Endothelial cell of umbilical vein (primary cell): ENCODE measurements around the gene S100A5. TPM values are rescaled to one million over a fixed set of nuclear protein-coding genes. Genes with fewer than 3 reads are reported as not detected.

Source experiments
- BruUV-seq: library from RNA; stranded (reverse); fragments of 400-500 nt; replicated peaks from 2 replicates; lab custom pipeline; 2021; lab: Mats Ljungman, UMichigan
- CTCF ChIA-PET: fragments of 300-600, 350-600 bp; sonication (Branson Sonifier 250); formaldehyde crosslinking; loops from one replicate; lab custom pipeline; 2021; ENCODE audit warnings: antibody characterized with exemption, inconsistent platforms; lab: Charles Lee
- POLR2A ChIA-PET: fragments of 300-600, 350-600 bp; sonication (Branson Sonifier 250); formaldehyde crosslinking; loops from one replicate; lab custom pipeline; 2021; ENCODE audit warnings: antibody characterized with exemption, inconsistent platforms; lab: Charles Lee
- DNase-seq: peaks from one replicate; pipeline ENCODE4 v3.0.0-alpha.2; 2011; ENCODE audit warnings: low read depth, low spot score
- FAIRE-seq: peaks from 2 replicates; lab custom pipeline; 2011; peaks lifted over from hg19 to GRCh38; lab: Jason Lieb, UNC
- H2AFZ ChIP-seq: 2 replicates; pipeline ENCODE4 v1.6.0; 2012; ENCODE audit warnings: low read depth, low read length, control low read depth, inconsistent platforms
- H3K27ac ChIP-seq: 2 replicates; pipeline ENCODE4 v1.5.1; 2011; ENCODE audit warnings: low read depth, mild to moderate bottlenecking, control low read depth, low read length, moderate library complexity; ENCODE audit not compliant: insufficient read depth
- H3K27me3 ChIP-seq, 2 experiments: 2 replicates each; pipeline versions ENCODE4 v1.6.0 to v1.6.1; 2011; ENCODE audit warnings: low read length in 2 of 2, mixed read lengths in 1 of 2; ENCODE audit not compliant: control insufficient read depth in 2 of 2, insufficient read depth in 2 of 2
- H3K36me3 ChIP-seq, 2 experiments: 2 replicates in 1 of 2; 3 replicates in 1 of 2; pipeline ENCODE4 v1.5.1; 2011; ENCODE audit warnings: low read length in 2 of 2, mild to moderate bottlenecking in 1 of 2, moderate library complexity in 1 of 2; ENCODE audit not compliant: control insufficient read depth in 2 of 2, insufficient read depth in 2 of 2; ENCODE audit errors: extremely low read depth in 1 of 2
- H3K4me1 ChIP-seq: 3 replicates; pipeline ENCODE4 v1.5.1; 2011; ENCODE audit warnings: mild to moderate bottlenecking, low read length; ENCODE audit not compliant: control insufficient read depth, insufficient read depth; ENCODE audit errors: extremely low read depth
- H3K4me2 ChIP-seq: 2 replicates; pipeline ENCODE4 v1.6.1; 2011; ENCODE audit warnings: low read length, control low read depth, mixed read lengths; ENCODE audit not compliant: insufficient read depth
- H3K4me3 ChIP-seq, 3 experiments: fragments of 200-600 bp in 1 of 3; sonication (generic), shearing (Covaris generic) in 1 of 3; replicated peaks in 1 of 3; 2 replicates each; pipeline ENCODE4 v1.5.1; 2011 to 2016; ENCODE audit warnings: control low read depth in 3 of 3, low read length in 3 of 3, mild to moderate bottlenecking in 2 of 3, inconsistent platforms in 1 of 3, low read depth in 1 of 3, moderate library complexity in 1 of 3; ENCODE audit not compliant: insufficient read depth in 1 of 3
- H3K79me2 ChIP-seq: 2 replicates; pipeline ENCODE4 v1.6.0; 2012; ENCODE audit warnings: low read length, inconsistent platforms; ENCODE audit not compliant: control insufficient read depth, insufficient read depth
- H3K9ac ChIP-seq: replicated peaks from 2 replicates; pipeline ENCODE3; 2011; ENCODE audit warnings: low read length, control low read depth; ENCODE audit not compliant: insufficient read depth; ENCODE audit errors: extremely low read depth
- H3K9me1 ChIP-seq: replicated peaks from 3 replicates; pipeline ENCODE4 v1.6.0; 2011; ENCODE audit warnings: mild to moderate bottlenecking, low read length; ENCODE audit not compliant: control insufficient read depth, insufficient read depth; ENCODE audit errors: extremely low read depth
- H3K9me3 ChIP-seq: replicated peaks from 2 replicates; pipeline ENCODE4 v1.5.1; 2012; ENCODE audit warnings: low read length, inconsistent platforms; ENCODE audit not compliant: control insufficient read depth, insufficient read depth
- H4K20me1 ChIP-seq: replicated peaks from 2 replicates; pipeline ENCODE3; 2011; ENCODE audit warnings: mild to moderate bottlenecking, low read length; ENCODE audit not compliant: control insufficient read depth, insufficient read depth; ENCODE audit errors: extremely low read depth
- CTCF ChIP-seq, 2 donors: IDR thresholded peaks; 1 replicate in 1 of 2; 2 replicates in 1 of 2; pipeline ENCODE4 v1.5.1; 2011; ENCODE audit warnings: low read length in 2 of 2, mild to moderate bottlenecking in 2 of 2, moderate library complexity in 2 of 2, control low read depth in 1 of 2, inconsistent platforms in 1 of 2, low read depth in 1 of 2; ENCODE audit not compliant: insufficient read depth in 1 of 2; ENCODE audit errors: extremely low read depth in 1 of 2
- GATA2 ChIP-seq: IDR thresholded peaks from 2 replicates; pipeline ENCODE4 v1.7.0; 2011; ENCODE audit warnings: low read depth, mild to moderate bottlenecking, moderate library complexity, mixed read lengths, low read length; ENCODE audit not compliant: insufficient read length, insufficient read depth
- JUN ChIP-seq: IDR thresholded peaks from 2 replicates; pipeline ENCODE4 v1.6.1; 2011; ENCODE audit warnings: borderline replicate concordance, low read depth; ENCODE audit not compliant: insufficient read length, insufficient read depth
- MAX ChIP-seq: IDR thresholded peaks from 2 replicates; pipeline ENCODE4 v1.6.1; 2011; ENCODE audit not compliant: insufficient read depth, insufficient read length
- MYC ChIP-seq: IDR thresholded peaks from one replicate; pipeline ENCODE4 v1.6.1; 2011; ENCODE audit warnings: mild to moderate bottlenecking, low read depth, low read length
- POLR2A ChIP-seq: IDR thresholded peaks from 2 replicates; pipeline ENCODE4 v1.6.1; 2012; ENCODE audit warnings: low read depth, mild to moderate bottlenecking, control low read depth, low read length
- dilution Hi-C: fragments of 300-500 bp; cut with MboI; formaldehyde crosslinking; loops from one replicate; pipeline ENCODE4 v1.15.0; 2019; ENCODE audit warnings: low sequenced_read_pairs; ENCODE audit not compliant: extremely low pct_ligation_motif_present
- intact Hi-C: fragments of 100-400 bp; cut with micrococcal nuclease; formaldehyde crosslinking; loops from one replicate; pipeline ENCODE4 v1.10.0; 2022
- polyA plus RNA-seq, 4 experiments: library from polyadenylated mRNA; depleted of rRNA in 3 of 4; stranded (reverse) in 3 of 4; unstranded in 1 of 4; fragments of >200 nt; gene quantifications; 2 replicates each; pipeline versions ENCODE4 v1.2.1 to v1.2.3, GENCODE V29; 2011 to 2012; ENCODE audit warnings: missing spikeins in 1 of 4
- total RNA-seq: library from RNA; stranded (reverse); gene quantifications from 2 replicates; pipeline ENCODE4 v1.2.3, GENCODE V29; 2021

S100A5 gene
- total and polyA plus RNA-seq, 2 donors (not counting 3 experiments of a cell fraction or from before 2014, with no cell fraction given): not detected

GRCh38 chr1:153509729-153510354 is 30.9 kb downstream of the S100A5 start:
- Histone ChIP-seq H3K79me2 (no peaks in the 10 kb centered on the region), H3K9me3 (no peaks in the 10 kb centered on the region), H3K36me3 (no peaks in the 10 kb centered on the region), H3K4me3 (no peak overlapping the region), H3K9ac (no peak overlapping the region), H3K9me1 (no peaks in the 10 kb centered on the region), H3K27me3 (no peaks in the 10 kb centered on the region), H2AFZ (no peak overlapping the region), H3K27ac (no peak overlapping the region), H3K4me1 (no peaks in the 10 kb centered on the region), H4K20me1 (no peaks in the 10 kb centered on the region), H3K4me2 (no peak overlapping the region)
- intact Hi-C loops (loop anchor here (1.0 to 2.0 kb wide), 2 partner anchors 239 to 263 kb away; no protein-coding TSS in a partner anchor), dilution Hi-C loops (no loop called here)
- no peak for TF ChIP-seq GATA2
- peak; percentile 74 to 76 for TF ChIP-seq CTCF (IDR thresholded peaks at IDR 0.05; ENCODE audit: extremely low read depth in 1 of 2, insufficient read depth in 1 of 2, low read depth in 1 of 2, low read length in 2 of 2)
- POLR2A ChIA-PET: no interaction called here
- FAIRE-seq (peak; percentile 87), DNase-seq (peak; percentile 27)
- CTCF ChIA-PET: interaction anchor here (0.7 to 6.1 kb wide), 15 partner anchors 13 to 476 kb away, joined by 3 to 167 read pairs (median 5); partner anchors contain the start of genes RAB13, S100A13, S100A16 and S100A2
- no TSS peak for BruUV-seq

- no peaks in the 10 kb centered on the region for H4K20me1 ChIP-seq
- POLR2A ChIA-PET: no interaction called here
- no peaks in the 10 kb centered on the region for H3K36me3 ChIP-seq
- DNase-seq (no peak), FAIRE-seq (no peak)
- no peak overlapping the region for H3K4me3 ChIP-seq
- H3K27ac ChIP-seq: no peak overlapping the region
- intact Hi-C loops: loop anchor here (1.0 kb wide), 1 partner anchor 240 kb away; no protein-coding TSS in a partner anchor
- no peak overlapping the region for H2AFZ ChIP-seq
- H3K4me1 ChIP-seq: no peaks in the 10 kb centered on the region
- no peaks in the 10 kb centered on the region for H3K27me3 ChIP-seq
- no peaks in the 10 kb centered on the region for H3K79me2 ChIP-seq
- TF ChIP-seq MYC (no peak), MAX (no peak), POLR2A (no peak), JUN (no peak)
- H3K9ac ChIP-seq: no peak overlapping the region
- BruUV-seq: no TSS peak
- dilution Hi-C loops: no loop called here
- no peak overlapping the region for H3K4me2 ChIP-seq
- no peaks in the 10 kb centered on the region for H3K9me3 ChIP-seq
- H3K9me1 ChIP-seq: no peaks in the 10 kb centered on the region
- CTCF ChIA-PET: interaction anchor here (0.7 to 6.1 kb wide), 4 partner anchors 14 to 149 kb away, joined by 3 to 167 read pairs (median 8); partner anchors contain the start of gene S100A13
These were observed 31.7 kb downstream of the S100A5 start for GRCh38 chr1:153509036-153509435.
